Neural cell (in vitro differentiated cells): ENCODE data around the gene COL25A1. TPM values are rescaled to one million over a fixed set of nuclear protein-coding genes. Genes with fewer than 3 reads are reported as not detected.

Experiments used
- H2AFZ ChIP-seq: fragments of 200-600, 300-800 bp; sonication (generic), shearing (Covaris generic); 2 replicates; pipeline ENCODE4 v1.6.0; 2014; ENCODE audit warnings: low read depth, mild to moderate bottlenecking, antibody characterized with exemption, low read length, moderate library complexity
- H3F3A ChIP-seq: fragments of 200-600 bp; shearing (Covaris generic); 2 replicates; pipeline ENCODE4 v1.6.1; 2016; ENCODE audit warnings: mild to moderate bottlenecking, moderate library complexity, mixed read lengths, antibody characterized with exemption, low read length; ENCODE audit not compliant: insufficient read depth, poor library complexity, severe bottlenecking
- H3K27ac ChIP-seq: fragments of 200-600, 300-800 bp; sonication (generic), shearing (Covaris generic); 2 replicates; pipeline ENCODE4 v1.5.1; 2014; ENCODE audit warnings: mild to moderate bottlenecking, low read length, moderate library complexity
- H3K27me3 ChIP-seq: fragments of 300-800, 200-600 bp; sonication (generic), shearing (Covaris generic); 2 replicates; pipeline ENCODE4 v1.6.0; 2014; ENCODE audit warnings: mild to moderate bottlenecking, low read depth, low read length, moderate library complexity; ENCODE audit not compliant: insufficient read depth
- H3K36me3 ChIP-seq: fragments of 300-800, 200-600 bp; sonication (generic), shearing (Covaris generic); 2 replicates; pipeline ENCODE4 v1.5.1; 2014; ENCODE audit warnings: mild to moderate bottlenecking, antibody characterized with exemption, low read length, moderate library complexity; ENCODE audit not compliant: insufficient read depth
- H3K4me2 ChIP-seq: fragments of 300-800, 200-600 bp; sonication (generic), shearing (Covaris generic); 2 replicates; pipeline ENCODE4 v1.6.0; 2014; ENCODE audit warnings: mild to moderate bottlenecking, low read length
- H3K4me3 ChIP-seq: fragments of 300-800, 200-600 bp; sonication (generic), shearing (Covaris generic); 2 replicates; pipeline ENCODE4 v1.5.1; 2014; ENCODE audit warnings: mild to moderate bottlenecking, low read length, moderate library complexity
- H3K79me2 ChIP-seq: fragments of 200-600 bp; shearing (Covaris generic); replicated peaks from 2 replicates; pipeline ENCODE4 v1.6.0; 2014; ENCODE audit warnings: mild to moderate bottlenecking, low read length, moderate library complexity; ENCODE audit not compliant: insufficient read depth
- H3K9ac ChIP-seq: fragments of 300-800, 200-600 bp; sonication (generic), shearing (Covaris generic); 2 replicates; pipeline ENCODE4 v1.6.1; 2016; ENCODE audit warnings: mild to moderate bottlenecking, low read length, mixed read lengths
- H3K9me2 ChIP-seq: fragments of 200-600 bp; shearing (Covaris generic); 2 replicates; pipeline ENCODE4 v1.6.1; 2016; ENCODE audit warnings: mild to moderate bottlenecking, low read length, mixed read lengths; ENCODE audit not compliant: insufficient read depth
- H3K9me3 ChIP-seq: fragments of 200-600, 300-800 bp; sonication (generic), shearing (Covaris generic); 2 replicates; pipeline ENCODE4 v1.6.1; 2016; ENCODE audit warnings: mild to moderate bottlenecking, mixed run types, low read length, moderate library complexity, mixed read lengths
- H4K20me1 ChIP-seq: fragments of 200-600 bp; shearing (Covaris generic); 2 replicates; pipeline ENCODE4 v1.6.1; 2016; ENCODE audit warnings: mild to moderate bottlenecking, mixed run types; ENCODE audit not compliant: insufficient read depth
- CTCF ChIP-seq: fragments of 450-650 bp; IDR thresholded peaks from 2 replicates; pipeline ENCODE4 v1.5.1; 2014; ENCODE audit warnings: antibody characterized with exemption, mild to moderate bottlenecking, moderate library complexity; ENCODE audit not compliant: poor library complexity, severe bottlenecking
- EP300 ChIP-seq: fragments of 450-650 bp; conservative IDR thresholded peaks from 2 replicates; pipeline ENCODE4 v1.6.1; 2014; ENCODE audit warnings: antibody characterized with exemption, mild to moderate bottlenecking, moderate library complexity; ENCODE audit not compliant: poor library complexity, severe bottlenecking
- EZH2 ChIP-seq: fragments of 200-600, 300-800 bp; shearing (Covaris generic), sonication (generic); IDR thresholded peaks from 2 replicates; pipeline ENCODE4 v1.6.1; 2014; ENCODE audit warnings: antibody characterized with exemption, low read length, borderline replicate concordance, mild to moderate bottlenecking; ENCODE audit not compliant: insufficient read depth, poor library complexity, severe bottlenecking
- MXI1 ChIP-seq: fragments of 450-650 bp; conservative IDR thresholded peaks from 2 replicates; pipeline ENCODE4 v1.6.1; 2014; ENCODE audit warnings: antibody characterized with exemption, mild to moderate bottlenecking; ENCODE audit not compliant: poor library complexity, severe bottlenecking
- POLR2AphosphoS5 ChIP-seq: IDR thresholded peaks from 2 replicates; pipeline ENCODE4 v1.6.1; 2012
- RAD21 ChIP-seq: fragments of 450-650 bp; conservative IDR thresholded peaks from 2 replicates; pipeline ENCODE4 v1.6.1; 2014; ENCODE audit warnings: antibody characterized with exemption, mild to moderate bottlenecking, moderate library complexity
- REST ChIP-seq: IDR thresholded peaks from 2 replicates; pipeline ENCODE4 v1.6.1; 2012; ENCODE audit warnings: borderline replicate concordance
- SMC3 ChIP-seq: fragments of 450-650 bp; conservative IDR thresholded peaks from 2 replicates; pipeline ENCODE4 v1.6.1; 2014; ENCODE audit warnings: antibody characterized with exemption, mild to moderate bottlenecking, moderate library complexity; ENCODE audit not compliant: poor library complexity
- TAF1 ChIP-seq: IDR thresholded peaks from 2 replicates; pipeline ENCODE4 v1.6.1; 2012; ENCODE audit warnings: low read depth
- polyA plus RNA-seq: library from polyadenylated mRNA; depleted of rRNA; stranded (reverse); fragments of >200 nt; gene quantifications from 2 replicates; pipeline ENCODE4 v1.2.3, GENCODE V29; 2014

Gene COL25A1
- polyA plus RNA-seq, 1 donor from 2014 or later = 32.3 TPM

GRCh38 chr4:109295081-109295480 is 7.4 kb downstream of the COL25A1 start:
- Histone ChIP-seq H3K79me2 (no peaks in the 10 kb centered on the region), H2AFZ (no peak overlapping the region), H3K36me3 (no peaks in the 10 kb centered on the region), H3K27me3 (peaks cover 7% of the 10 kb centered on the region), H3F3A (no peaks in the 10 kb centered on the region), H3K4me3 (no peak overlapping the region), H3K27ac (no peak overlapping the region), H3K9ac (no peak overlapping the region), H3K9me2 (no peaks in the 10 kb centered on the region), H3K4me2 (no peak overlapping the region), H3K9me3 (no peaks in the 10 kb centered on the region), H4K20me1 (no peaks in the 10 kb centered on the region)
- TF ChIP-seq EP300 (no peak), POLR2AphosphoS5 (no peak), SMC3 (no peak), RAD21 (no peak), EZH2 (no peak), REST (no peak), MXI1 (no peak), CTCF (no peak), TAF1 (no peak)

- H3K9ac ChIP-seq = no peak overlapping the region
- no peaks in the 10 kb centered on the region for H3K9me2 ChIP-seq
- peaks cover 2% of the 10 kb centered on the region for H3K27me3 ChIP-seq
Observed at GRCh38 chr4:109294468-109295020, 7.9 kb downstream of the COL25A1 start.

More at GRCh38 chr4:109294468-109295020, 7.9 kb downstream of the COL25A1 start:
- Histone ChIP-seq H3K27ac (no peak overlapping the region), H2AFZ (no peak overlapping the region), H4K20me1 (no peaks in the 10 kb centered on the region), H3K4me2 (no peak overlapping the region), H3K9me3 (no peaks in the 10 kb centered on the region), H3K4me3 (no peak overlapping the region), H3F3A (no peaks in the 10 kb centered on the region), H3K79me2 (no peaks in the 10 kb centered on the region), H3K36me3 (no peaks in the 10 kb centered on the region)
- TF ChIP-seq EZH2 (no peak), TAF1 (no peak), REST (no peak), RAD21 (no peak), CTCF (no peak), MXI1 (no peak), SMC3 (no peak), POLR2AphosphoS5 (no peak), EP300 (no peak)
